GM19397 (cell line): ENCODE results near the gene OCSTAMP.

Experiments
- ATAC-seq: cut with Tn5 transposase; IDR thresholded peaks from one replicate; pipeline ENCODE4 v1.9.1; 2021; ENCODE audit warnings: mild to moderate bottlenecking, moderate library complexity; ENCODE audit not compliant: unreplicated experiment

The OCSTAMP gene

GRCh38 chr20:46573788-46574584, 23.5 kb upstream of the OCSTAMP start:
- ATAC-seq = no peak

DNA sequence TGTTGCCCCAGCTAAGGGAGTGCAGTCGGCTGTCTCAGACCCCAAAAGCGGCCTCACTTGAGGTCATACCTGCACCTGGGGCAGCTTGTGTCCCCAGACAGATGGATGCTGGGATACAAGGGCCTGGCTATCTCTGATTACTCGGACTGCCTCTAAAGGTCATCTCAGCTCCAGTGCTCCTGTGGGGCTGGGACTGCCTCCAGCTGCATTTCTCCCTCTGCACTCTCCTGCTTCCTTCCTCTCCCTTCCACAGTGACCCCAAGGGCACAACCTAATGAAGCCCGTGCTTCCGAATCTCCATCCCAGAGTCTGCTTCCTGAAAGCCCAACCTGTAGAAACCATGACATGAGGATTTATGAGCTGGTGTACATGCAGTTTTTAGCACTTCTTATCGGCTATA, 22.8 kb upstream of the OCSTAMP start:
- ATAC-seq = no peak

- no peak for ATAC-seq
Measured at GRCh38 chr20:46572790-46573189, 22.3 kb upstream of the OCSTAMP start.

DNA sequence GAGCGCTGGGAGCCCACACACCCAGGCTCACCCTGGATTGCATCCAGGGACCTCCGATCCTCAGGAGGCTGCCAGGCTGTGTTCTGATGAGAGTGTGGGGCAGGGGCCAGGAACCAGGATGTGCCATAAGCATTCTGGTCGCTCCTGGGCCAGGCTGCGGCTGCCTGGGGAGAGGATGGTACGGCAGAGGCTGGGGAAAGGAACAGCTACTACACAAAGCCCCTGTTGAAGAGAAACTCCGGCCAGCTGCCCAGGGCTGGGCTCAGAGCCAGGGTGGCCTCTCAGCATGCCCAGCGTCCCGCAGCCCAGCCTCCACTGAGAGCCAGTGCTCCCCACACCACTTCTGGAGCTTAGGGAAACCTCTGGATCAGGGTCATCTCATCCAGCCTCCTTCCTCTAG, 21.7 kb upstream of the OCSTAMP start:
- ATAC-seq = no peak

DNA sequence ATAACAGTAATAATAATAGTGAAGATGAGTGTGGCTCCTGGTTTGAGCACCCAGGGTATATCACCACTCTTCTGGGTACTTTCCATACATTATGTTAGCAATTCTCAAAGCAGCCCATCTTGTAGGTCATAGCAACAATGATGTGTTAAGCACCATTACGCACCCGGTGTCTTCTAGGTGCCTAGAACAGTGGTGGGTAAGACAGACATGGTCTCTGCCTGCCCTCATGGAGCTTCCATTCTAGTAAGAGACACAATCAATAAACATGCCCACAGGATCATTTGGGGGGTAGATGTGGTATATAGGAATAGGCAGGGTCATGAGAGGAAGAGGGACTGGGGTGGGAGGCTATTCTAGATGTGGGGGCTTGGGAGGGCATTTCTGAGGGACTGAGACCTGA, 21.0 kb upstream of the OCSTAMP start:
- no peak for ATAC-seq

- ATAC-seq = no peak
Measured at GRCh38 chr20:46570956-46571355, 20.5 kb upstream of the OCSTAMP start.

DNA sequence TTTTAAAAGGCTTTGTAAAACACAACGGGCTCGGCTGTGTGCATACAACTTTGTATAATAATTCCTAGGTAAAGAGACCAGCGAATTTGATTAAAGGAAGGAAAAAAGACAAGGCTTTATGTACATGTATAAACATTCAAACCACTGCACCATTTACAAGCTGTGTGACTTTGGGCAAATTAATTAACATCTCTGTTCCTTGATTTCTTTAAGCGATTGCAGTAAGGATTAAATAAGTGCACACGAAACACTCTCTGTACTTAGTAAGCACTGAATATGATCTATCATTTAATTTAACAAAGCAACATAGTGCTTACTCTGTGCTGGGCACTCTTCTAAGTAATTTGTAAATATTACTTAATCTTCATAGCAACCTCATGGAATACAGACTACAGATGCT, 19.5 kb upstream of the OCSTAMP start:
- no peak for ATAC-seq

GRCh38 chr20:46568570-46569129, 18.2 kb upstream of the OCSTAMP start:
- ATAC-seq = no peak

- ATAC-seq = no peak
Measured at GRCh38 chr20:46566125-46566524, 15.7 kb upstream of the OCSTAMP start.

DNA sequence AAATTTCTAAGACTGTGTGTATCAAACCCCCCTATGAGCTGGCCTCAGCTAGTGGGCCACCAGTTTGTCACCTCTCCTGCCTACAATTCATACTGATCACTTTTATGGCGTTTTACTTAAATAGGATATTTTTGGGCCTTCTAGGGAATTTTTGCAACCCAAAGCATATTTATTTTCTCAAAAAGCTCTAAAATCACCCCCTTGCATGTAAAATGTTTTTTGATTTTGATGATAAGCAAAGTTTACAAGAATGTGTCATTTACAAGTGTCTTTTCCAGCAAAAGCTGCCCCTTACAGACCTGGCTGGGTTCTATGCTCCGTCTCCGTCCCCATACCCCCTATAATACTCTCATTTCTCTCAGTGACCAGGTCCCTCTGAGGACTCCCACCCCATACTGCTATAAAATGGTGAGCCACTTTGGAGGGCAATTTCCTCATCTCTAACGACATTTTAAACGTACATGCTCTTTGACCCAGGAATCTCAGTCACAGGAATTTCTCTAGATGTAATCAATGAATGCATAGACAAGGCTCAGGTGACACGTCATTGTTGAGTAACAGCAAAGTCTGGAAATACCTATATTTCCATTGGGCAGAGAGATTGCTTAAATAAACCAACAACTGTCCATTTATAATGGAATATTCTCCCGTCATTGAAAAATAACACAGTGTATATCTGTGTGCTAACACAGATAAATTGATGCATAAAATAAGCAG, 13.9 kb upstream of the OCSTAMP start:
- no peak for ATAC-seq

DNA sequence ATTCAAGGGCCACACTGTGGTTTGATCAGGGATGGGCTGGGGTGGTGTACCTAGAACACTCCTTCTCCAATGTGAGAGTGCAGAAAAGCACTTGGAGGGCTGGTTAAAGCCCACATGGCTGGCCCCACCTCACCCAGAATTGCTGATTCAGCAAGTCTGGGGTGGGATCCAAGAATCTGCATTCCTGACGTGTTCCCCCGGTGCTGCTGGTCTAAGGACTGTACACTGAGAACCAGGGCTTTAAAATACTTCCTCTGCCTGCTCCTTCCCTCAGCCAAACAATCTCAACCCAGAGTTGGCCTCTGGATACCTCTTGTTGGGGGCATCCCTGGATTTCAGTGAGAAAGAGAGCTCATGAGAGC, 13.4 kb upstream of the OCSTAMP start:
- no peak for ATAC-seq

DNA sequence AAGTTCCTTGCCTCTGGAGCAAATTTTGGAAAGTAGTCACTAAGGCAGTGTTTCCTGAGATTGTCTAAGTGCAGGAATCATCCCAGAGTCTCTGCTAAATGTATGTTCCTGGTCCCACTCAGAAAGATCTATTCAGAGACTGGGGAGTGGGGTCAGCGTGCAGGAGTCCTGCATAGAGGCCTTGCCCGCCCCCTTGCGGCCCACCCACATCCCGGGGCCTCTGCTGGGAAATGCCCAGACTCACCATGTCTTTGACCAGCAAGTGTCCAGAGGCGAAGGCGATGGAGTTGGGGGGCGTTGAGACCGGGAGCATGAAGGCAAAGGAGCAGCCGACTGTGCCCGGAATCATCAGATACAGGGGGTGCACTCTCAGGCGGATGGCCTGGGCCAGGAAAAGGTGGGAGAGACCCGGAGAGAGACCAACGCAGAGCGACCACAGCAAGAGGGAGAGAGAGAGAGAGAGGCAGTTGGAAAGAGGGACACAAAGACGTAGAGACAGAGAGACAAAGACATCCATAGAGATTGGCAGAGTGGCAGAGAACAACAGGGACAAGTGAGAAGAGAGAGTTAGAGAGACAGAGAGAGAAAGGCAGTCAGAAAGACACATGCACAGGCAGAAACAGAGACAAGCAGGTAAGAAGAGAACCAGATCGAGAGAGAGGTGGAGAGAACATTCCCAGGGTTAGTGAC, 12.9 kb upstream of the OCSTAMP start:
- no peak for ATAC-seq

DNA sequence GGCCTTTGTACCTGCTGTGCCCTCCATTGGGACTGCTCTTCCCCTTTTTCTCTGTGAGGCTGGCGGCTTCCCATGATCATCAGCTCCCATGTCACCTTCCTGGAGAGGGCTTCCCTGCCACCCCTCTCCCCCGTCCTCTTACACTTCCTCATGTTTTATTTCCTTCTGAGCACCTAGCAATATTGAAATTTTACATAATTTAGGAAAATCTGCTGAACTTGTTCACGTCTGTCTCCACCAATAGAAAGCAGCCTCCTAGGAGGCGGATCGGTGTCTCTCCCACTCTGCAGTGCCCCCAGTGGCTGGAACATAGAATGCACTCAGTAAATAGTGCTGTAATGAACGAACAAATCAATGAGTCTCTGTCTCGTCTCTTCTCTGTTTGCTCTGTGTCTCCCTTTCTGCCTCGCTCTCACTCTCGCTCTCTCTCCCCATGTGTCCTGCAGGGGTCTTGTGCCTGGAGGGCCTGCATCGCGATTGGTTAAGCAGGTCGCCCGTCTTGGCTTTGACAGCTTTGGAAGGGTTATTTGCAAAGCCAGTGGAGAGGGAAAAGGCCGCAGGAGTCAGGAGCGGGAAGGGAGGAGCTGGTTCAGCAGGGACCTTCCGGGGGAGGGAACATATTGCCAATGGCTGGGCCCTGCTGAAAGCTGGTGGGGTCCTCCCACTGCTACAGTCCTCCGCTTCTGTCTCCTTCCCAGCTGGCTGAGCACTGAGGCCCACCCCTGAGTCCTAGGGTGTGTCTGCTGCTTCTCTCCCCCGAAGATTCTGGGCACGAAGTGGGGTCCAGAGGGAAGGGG, 12.1 kb upstream of the OCSTAMP start:
- ATAC-seq = no peak

- no peak for ATAC-seq
Measured at GRCh38 chr20:46562009-46562372, 11.5 kb upstream of the OCSTAMP start.

DNA sequence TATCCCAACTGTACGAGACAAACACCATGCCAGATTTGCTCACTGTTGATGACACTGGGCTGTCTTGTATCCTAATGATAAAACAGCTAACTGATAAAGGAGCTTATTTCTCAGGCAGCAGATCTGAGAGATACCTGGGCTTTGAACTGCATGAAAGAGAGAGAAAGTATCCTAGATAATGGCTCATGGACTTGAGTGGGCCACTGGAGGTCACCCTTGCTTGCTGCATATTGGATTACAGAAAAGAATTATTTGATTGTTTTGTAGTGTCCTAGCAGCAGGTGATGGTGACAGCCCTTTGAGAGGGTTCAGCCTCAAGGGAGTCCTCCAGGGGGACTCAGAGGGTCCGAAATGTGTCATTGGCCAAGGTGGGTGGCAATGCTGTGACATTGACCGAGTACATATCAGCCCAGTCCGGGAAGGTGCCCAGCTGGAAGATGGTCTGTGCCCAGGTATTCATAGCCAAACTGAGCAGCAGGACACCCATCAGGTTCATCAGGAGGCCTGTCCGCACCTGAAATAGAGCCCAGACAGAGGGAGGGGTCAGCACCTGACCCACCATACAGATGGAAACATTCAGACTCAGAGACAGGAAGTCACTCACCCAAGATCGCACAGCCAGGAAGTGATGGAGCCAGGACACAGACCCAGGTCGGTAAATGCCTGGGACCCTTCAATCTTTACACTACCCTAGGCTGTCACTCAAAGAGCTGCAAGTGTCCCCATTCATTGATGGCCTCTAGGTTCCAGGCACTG, 9.4 kb upstream of the OCSTAMP start:
- no peak for ATAC-seq

GRCh38 chr20:46559001-46559400, 8.5 kb upstream of the OCSTAMP start:
- no peak for ATAC-seq

- no peak for ATAC-seq
Measured at GRCh38 chr20:46558511-46558959, 8.1 kb upstream of the OCSTAMP start.

DNA sequence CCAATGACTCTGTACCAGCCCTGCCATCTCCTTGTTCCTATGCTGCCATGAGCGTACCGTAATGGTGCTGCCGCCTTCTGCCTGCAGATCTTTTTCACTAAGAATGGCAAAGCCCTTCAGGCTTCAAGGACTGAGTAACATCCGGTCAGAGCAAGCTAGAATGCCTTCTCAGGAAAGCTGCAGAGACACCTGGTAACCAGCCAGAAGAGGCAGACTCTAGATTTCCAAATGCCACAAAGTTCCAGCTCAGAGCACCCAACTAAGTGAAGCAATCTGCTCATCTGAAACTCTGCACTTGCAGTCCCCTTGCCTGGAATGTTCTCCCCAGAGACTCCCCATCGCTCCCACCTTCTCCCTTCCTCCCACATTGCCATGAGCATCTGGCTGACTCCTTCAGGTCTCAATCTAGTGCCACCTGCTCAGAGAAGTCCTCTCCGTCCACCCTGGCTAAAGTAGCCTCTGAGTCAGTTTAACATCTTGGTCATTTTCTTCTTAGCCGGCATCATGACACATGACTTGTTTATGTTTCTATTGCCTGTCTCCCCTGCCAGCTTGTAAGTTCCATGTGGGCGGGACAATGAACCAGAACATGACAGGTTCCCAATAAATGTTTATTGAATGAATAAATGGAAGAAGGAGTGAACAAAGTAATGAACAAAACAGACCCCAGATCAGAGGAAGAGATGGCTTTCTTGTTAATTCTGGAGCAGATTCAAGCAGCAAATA, 6.9 kb upstream of the OCSTAMP start:
- ATAC-seq = no peak

DNA sequence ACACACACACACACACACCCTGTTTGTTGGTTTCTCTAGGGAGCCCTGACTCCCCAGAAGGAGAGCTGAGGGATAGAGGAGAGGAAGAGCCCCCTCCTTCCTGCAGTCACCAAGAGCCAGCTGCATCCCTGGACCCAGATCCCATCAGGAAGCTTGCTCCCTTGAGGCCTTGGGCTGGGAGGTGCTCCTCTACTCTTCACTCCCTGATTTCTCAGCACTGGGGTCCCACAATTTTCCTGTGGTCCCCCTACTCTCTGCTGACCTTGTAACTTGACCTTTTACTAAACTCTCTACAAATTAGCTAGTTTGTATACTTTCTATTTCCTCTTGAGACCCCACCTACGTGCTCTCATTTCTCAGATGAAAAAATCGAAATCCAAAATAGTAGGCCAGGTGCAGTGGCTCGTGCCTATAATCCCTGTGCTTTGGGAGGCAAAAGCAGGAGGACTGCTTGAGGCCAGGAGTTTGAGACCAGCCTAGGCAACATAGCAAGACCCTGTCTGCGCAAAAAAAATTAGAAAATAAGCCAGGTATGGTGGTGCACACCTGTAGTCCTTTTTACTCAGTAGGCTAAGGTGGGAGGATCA, 5.0 kb upstream of the OCSTAMP start:
- ATAC-seq = no peak
